ENCODE measurements around the gene VPS51.

VPS51 gene

DNA sequence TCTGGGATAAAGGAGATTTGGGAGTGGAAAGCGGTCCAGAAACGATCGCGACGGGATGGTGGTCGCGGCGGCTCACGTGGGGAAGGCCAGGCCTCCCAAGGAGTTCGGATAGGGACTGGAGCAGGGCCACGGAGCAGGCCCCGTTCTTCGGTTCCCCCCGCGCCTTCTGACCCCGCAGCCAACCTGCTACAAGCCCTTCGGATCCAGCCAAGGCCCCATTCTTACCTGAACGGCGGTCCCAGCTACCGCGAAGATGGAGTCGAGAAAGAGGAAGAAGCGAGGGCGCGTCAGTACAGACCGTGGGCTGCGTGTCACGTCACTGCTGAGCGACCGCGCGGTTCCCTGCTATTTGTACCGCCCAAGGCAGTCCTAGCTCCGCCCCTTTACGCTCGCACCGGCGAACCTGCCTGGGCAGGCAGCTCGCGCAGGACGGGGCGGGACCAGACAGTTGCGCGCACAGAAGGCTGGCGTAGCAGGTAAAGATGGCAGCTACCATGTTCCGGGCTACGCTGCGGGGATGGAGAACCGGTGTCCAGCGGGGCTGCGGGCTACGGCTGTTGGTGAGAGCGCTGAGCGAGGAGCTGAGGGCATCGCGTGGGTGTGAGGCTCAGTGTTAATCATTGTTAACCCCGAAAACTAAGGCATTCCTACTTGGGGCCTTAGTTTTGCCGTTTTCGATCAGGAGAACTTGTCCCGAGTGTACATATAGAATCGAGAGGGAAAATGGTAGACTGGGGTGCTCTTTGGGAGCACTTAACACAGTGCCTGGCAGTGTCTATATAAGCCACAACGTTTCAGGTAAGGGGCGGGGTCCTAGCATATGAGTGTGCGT, 26.1 kb downstream of the VPS51 start, which contains the start of the genes FAU and MRPL49:
TSS of gene FAU (minus strand) at position 270 of the 832 bp plus-strand sequence. CDS start 321 bp downstream, outside the sequence.
TSS of gene MRPL49 (plus strand) at position 457 of the 832 bp plus-strand sequence. CDS start at position 483, 26 bp downstream.
- FAIRE-seq: no peak

DNA sequence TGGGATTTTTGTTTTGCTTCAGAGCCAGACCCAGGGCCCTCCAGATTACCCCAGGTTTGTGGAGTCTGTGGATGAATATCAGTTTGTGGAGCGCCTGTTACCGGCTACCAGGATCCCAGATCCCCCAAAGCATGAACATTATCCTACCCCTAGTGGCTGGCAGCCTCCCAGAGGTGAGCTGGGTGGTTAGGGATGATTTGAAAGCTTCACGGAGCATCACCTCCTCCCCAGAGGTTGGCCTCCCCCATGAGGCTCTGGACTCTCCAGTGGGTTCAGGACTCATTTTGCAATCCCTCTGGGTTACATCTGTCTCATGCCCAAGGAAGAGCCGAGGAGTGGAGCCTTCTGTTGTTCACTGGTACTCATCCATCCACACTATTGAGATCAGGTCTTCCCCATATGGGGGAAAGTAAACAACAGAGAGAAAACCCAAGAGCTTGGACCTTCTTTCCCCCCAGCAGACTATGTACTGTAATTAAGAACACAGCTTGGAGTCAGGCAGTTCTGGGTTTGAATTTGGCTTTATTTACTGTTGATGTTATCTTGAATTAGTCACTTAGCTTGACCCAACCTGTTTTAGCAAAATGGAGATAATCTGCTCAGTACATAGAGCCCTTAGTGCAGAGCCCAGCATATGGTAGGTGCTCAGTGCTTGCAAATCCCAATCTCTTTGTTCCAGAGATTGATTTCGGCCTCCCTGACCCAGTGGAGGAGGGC, 28.6 kb downstream of the VPS51 start:
- no peak for FAIRE-seq

- no peak for FAIRE-seq
Observed at GRCh38 chr11:65125197-65126056, 29.4 kb downstream of the VPS51 start.

GRCh38 chr11:65126624-65127274, 30.7 kb downstream of the VPS51 start:
- no peak for FAIRE-seq

DNA sequence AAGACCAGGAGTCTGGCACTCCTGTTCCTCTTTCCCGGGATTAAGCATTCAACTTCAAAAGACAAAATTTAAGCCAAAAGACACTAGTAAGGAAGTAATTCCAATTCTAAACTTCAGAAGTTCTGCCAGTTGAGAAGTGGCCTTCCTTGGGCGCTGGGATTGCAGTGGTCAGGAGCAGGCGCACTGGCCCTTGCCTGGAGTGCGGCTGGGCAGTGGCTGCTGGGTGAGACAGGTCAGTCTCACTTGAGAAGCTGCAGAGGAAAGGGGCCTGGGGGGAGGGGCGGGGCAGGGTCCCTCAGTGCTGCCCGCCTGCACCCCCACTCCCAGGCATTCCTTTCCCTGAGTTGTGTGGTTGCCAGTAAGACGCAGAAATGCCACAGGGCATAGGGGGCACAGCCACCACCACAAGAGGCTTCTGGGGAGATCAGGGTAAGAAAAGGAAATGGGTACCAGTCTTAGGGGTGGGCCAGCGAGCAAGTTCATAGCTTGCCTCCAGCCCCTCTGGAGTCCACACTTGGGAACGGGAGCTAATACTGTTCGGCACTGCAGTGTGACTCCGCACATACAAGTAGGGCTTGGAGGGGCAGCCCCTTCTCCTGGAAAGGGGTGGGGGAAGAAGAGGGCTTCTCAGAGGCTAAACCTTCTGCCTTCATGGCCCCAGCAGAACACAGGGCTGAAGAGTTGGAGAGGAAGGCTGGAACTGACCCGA, 31.6 kb downstream of the VPS51 start:
- no peak for FAIRE-seq

- no peak for FAIRE-seq
Observed at GRCh38 chr11:65128182-65129145, 32.5 kb downstream of the VPS51 start.

- FAIRE-seq: no peak
Observed at GRCh38 chr11:65129649-65130441, 33.8 kb downstream of the VPS51 start.

- no peak for FAIRE-seq
Observed at GRCh38 chr11:65130631-65131416, 34.8 kb downstream of the VPS51 start.

- FAIRE-seq: no peak
Observed at GRCh38 chr11:65131417-65131776, 35.4 kb downstream of the VPS51 start.

DNA sequence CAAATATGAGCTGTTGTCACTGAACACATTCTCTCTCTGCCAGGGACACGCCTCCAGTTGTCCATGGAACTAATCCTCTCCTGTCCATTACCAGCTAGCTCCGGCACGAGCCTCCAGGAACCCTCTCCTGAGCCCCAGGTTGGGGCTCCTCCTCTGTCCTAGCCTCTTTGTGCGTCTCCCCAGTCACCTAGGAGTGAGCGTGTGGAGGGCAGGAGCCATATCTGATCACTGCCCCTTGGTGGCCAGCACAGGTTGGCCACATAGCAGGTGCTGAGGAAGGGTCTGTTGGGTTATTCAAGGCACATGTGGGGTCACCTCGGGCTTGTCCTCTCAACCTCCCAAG, 35.9 kb downstream of the VPS51 start:
- no peak for FAIRE-seq

- FAIRE-seq: no peak
Observed at GRCh38 chr11:65132238-65132987, 36.4 kb downstream of the VPS51 start.

DNA sequence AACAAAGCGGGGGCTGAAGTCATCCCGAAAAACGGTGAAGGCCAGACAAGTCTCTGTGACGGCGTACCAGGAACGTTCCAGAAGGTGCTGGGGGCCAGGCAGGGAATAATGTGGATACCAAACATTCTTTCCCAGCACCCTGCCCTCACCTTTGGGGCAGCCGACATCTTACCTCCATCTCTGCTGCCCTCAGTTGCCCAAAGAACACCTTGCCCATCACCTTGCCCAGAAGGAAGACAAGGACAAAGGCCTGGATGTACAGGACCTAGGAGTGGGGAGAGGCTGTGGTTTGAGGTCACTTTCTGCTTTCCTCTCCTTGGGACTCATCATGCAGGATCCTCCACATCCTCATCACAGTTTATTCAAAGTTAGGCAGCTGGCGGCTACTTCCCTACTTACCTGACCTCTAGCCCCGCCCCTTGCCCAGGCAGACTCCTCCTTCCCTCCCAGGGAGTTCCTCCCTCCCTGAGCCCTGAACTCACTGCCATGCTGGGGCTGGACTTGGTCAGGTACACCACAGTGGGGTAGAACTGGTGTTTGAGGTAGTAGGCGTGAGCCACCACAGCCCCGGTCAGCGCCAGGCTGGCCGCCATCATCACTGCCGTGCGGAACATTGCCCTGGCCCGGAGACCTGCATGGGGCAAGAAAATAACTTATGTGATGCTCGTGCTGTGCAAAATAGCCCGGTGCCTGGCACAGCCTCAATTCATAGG, 37.1 kb downstream of the VPS51 start:
- no peak for FAIRE-seq

DNA sequence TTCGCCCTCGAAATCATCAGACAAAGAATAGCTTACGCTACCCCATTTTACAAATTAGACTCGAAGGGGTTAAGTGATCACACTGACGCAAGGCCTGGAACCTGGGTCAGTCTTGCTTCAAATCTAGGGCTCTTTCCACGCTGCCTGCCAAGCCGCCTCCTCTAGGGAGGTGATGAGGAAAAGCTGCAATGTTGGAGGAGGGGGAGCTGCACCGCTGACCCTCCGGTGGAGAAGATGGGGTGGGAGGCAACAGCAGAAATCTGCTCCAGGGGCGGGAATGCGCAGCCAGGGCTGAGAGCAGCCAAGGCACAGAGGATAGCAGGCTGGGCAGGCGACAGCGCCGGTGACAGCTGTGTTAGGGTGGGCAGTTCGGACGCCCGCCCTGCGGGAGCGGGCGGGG, 37.7 kb downstream of the VPS51 start:
- FAIRE-seq: no peak

- no peak for FAIRE-seq
Observed at GRCh38 chr11:65134240-65134951, 38.4 kb downstream of the VPS51 start, which contains the start of gene SYVN1. TSS of gene SYVN1 (minus strand) at chr11:65134519. CDS start at chr11:65133601, 918 bp downstream.

- FAIRE-seq: peak; percentile 43
Observed at GRCh38 chr11:65134952-65135632, 39.1 kb downstream of the VPS51 start.

DNA sequence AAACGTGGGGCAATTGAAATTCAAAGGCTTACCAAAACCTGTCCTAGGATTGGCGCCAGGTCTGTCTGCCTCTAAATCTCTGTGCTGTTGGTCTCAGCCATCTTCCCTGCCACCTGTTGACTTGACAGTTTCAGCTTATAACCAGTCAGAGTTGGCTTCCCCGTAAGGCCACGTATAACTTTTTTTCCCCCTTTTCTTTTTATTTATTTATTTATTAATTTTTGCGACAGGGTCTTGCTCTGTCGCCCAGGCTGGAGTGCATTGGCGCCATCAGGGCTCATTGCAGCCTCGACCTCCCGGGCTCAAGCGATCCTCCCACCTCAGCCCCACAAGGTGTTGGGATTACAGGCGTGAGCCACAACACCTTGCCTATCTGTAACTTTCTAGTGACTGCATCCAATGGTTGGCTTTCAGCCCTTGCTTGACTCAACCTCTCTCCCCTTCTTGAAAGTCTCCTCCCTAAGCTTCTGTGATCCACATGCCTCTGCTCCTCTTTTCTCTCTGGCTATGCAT, 39.7 kb downstream of the VPS51 start:
- FAIRE-seq: no peak
